Activated effector memory CD4-positive, alpha-beta T cell treated with Interleukin-2 at 50 U/mL for 16 hours (primary cell): ENCODE data around the gene STXBP6.
"Not testable (repeated sequence)": the region's sequence is repeated elsewhere in the genome, so short reads cannot be mapped to it uniquely, and the experiment has no call there.

Experiments used
- DNase-seq: peaks from one replicate; pipeline ENCODE4 v3.0.0-alpha.2; 2020

Gene STXBP6

GRCh38 chr14:24952851-24953666, 96.9 kb downstream of the STXBP6 start:
- no peak for DNase-seq

- DNase-seq, result no peak
These were observed 101.6 kb downstream of the STXBP6 start for GRCh38 chr14:24948261-24948847.

GRCh38 chr14:24947131-24947530, 102.8 kb downstream of the STXBP6 start:
- DNase-seq, result no peak

- DNase-seq, result no peak
These were observed 105.1 kb downstream of the STXBP6 start for GRCh38 chr14:24944800-24945199.

GRCh38 chr14:24943024-24943423, 106.9 kb downstream of the STXBP6 start:
- DNase-seq, result no peak

- no peak for DNase-seq
These were observed 108.2 kb downstream of the STXBP6 start for GRCh38 chr14:24941719-24942118.

GRCh38 chr14:24940213-24940783, 109.6 kb downstream of the STXBP6 start:
- DNase-seq, result no peak

- DNase-seq, result no peak
These were observed 111.4 kb downstream of the STXBP6 start for GRCh38 chr14:24938593-24938992.

- no peak for DNase-seq
These were observed 112.6 kb downstream of the STXBP6 start for GRCh38 chr14:24937300-24937699.

GRCh38 chr14:24936773-24937172, 113.2 kb downstream of the STXBP6 start:
- DNase-seq, result not testable (repeated sequence)

GRCh38 chr14:24935796-24936195, 114.2 kb downstream of the STXBP6 start:
- DNase-seq, result no peak

- no peak for DNase-seq
These were observed 121.5 kb downstream of the STXBP6 start for GRCh38 chr14:24928386-24928900.

GRCh38 chr14:24927809-24928208, 122.1 kb downstream of the STXBP6 start:
- no peak for DNase-seq

- no peak for DNase-seq
These were observed 124.1 kb downstream of the STXBP6 start for GRCh38 chr14:24925771-24926374.

GRCh38 chr14:24924544-24924943, 125.4 kb downstream of the STXBP6 start:
- no peak for DNase-seq

GRCh38 chr14:24921903-24922302, 128.0 kb downstream of the STXBP6 start:
- DNase-seq, result no peak

- DNase-seq, result no peak
These were observed 129.5 kb downstream of the STXBP6 start for GRCh38 chr14:24920265-24921075.

- no peak for DNase-seq
These were observed 131.1 kb downstream of the STXBP6 start for GRCh38 chr14:24918822-24919221.

GRCh38 chr14:24915958-24916595, 133.9 kb downstream of the STXBP6 start:
- DNase-seq, result no peak

- no peak for DNase-seq
These were observed 134.5 kb downstream of the STXBP6 start for GRCh38 chr14:24915403-24915921.

GRCh38 chr14:24913746-24914145, 136.2 kb downstream of the STXBP6 start:
- DNase-seq, result no peak

GRCh38 chr14:24913021-24913420, 136.9 kb downstream of the STXBP6 start:
- no peak for DNase-seq
